Activated CD8-positive, alpha-beta memory T cell treated with anti-CD3 and anti-CD28 coated beads, Interleukin-2, amount 10 ng/mL, durations not matched to agents 7 days and 5 days (primary cell): ENCODE data around the gene TMC4. TPM values are rescaled to one million over a fixed set of nuclear protein-coding genes. Genes with fewer than 3 reads are reported as not detected.
"Not testable (repeated sequence)": the region's sequence is repeated elsewhere in the genome, so short reads cannot be mapped to it uniquely, and the experiment has no call there.

Experiments used
- ATAC-seq: fragments of 150-1000 bp; cut with Tn5 transposase; one replicate; pipeline ENCODE4 v1.10.0; 2021; ENCODE audit warnings: moderate library complexity
- CTCF ChIA-PET: fragments of 350-600 bp; sonication (Branson Sonifier 250); formaldehyde crosslinking; loops from one replicate; lab custom pipeline; 2021; ENCODE audit warnings: antibody characterized with exemption; lab: Charles Lee
- DNase-seq: peaks from one replicate; pipeline ENCODE4 v3.0.0-alpha.2; 2020
- H3K27ac Mint-ChIP-seq: one replicate; pipeline ENCODE4 v1.8.0; 2021; ENCODE audit warnings: mild to moderate bottlenecking, mixed read lengths
- H3K27me3 Mint-ChIP-seq: one replicate; pipeline ENCODE4 v1.8.0; 2021; ENCODE audit warnings: mixed read lengths
- H3K36me3 Mint-ChIP-seq: one replicate; pipeline ENCODE4 v1.8.0; 2021; ENCODE audit warnings: mild to moderate bottlenecking, mixed read lengths
- H3K4me1 Mint-ChIP-seq: one replicate; pipeline ENCODE4 v1.8.0; 2021; ENCODE audit warnings: mixed read lengths
- H3K4me3 Mint-ChIP-seq: one replicate; pipeline ENCODE4 v1.8.0; 2021; ENCODE audit warnings: mild to moderate bottlenecking, moderate library complexity, mixed read lengths
- H3K9me3 Mint-ChIP-seq: one replicate; pipeline ENCODE4 v1.8.0; 2022; ENCODE audit warnings: low read depth, mixed read lengths
- total RNA-seq, 2 experiments: library from RNA; stranded (reverse); gene quantifications; one replicate each; pipeline ENCODE4 v1.2.3, GENCODE V29; 2021

The TMC4 gene
- total RNA-seq, 2 experiments from 2014 or later, result 0.89 to 1.3 TPM

- Mint-ChIP-seq H3K9me3 (no peaks in the 10 kb centered on the region), H3K27ac (no peak overlapping the region), H3K27me3 (no peaks in the 10 kb centered on the region), H3K4me1 (peaks cover 20% of the 10 kb centered on the region), H3K4me3 (no peak overlapping the region), H3K36me3 (peaks cover 12% of the 10 kb centered on the region)
- CTCF ChIA-PET, result interaction anchor here (2.6 kb wide), 1 partner anchor 17 kb away, joined by 6 read pairs; no protein-coding TSS in a partner anchor
- ATAC-seq (no peak), DNase-seq (no peak)
Observed at GRCh38 chr19:54186351-54186750, 13.4 kb upstream of the TMC4 start.

DNA sequence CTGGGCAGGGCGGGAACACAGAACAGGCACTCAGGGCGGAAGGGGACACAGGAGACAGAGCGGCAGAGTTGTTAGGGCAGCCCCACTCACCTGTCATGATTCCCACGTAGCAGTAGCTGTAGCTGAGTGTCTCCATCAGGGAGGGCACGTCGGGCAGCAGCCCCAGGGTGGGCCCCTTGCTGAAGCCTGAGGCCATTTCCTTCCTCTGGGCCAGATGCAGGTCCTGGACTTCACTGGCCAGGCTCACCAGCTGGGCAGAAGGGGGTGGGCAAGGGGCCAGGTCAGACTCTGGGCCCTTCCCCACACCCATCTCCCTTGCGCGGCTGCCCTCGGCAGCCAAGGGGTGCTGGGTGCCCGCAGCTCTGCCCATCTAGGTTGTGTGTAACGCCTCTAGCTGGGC, 10.5 kb upstream of the TMC4 start:
- Mint-ChIP-seq H3K9me3 (no peaks in the 10 kb centered on the region), H3K4me1 (peaks cover 15% of the 10 kb centered on the region), H3K27ac (no peak overlapping the region), H3K4me3 (no peak overlapping the region), H3K36me3 (peaks cover 16% of the 10 kb centered on the region), H3K27me3 (no peaks in the 10 kb centered on the region)
- ATAC-seq (no peak), DNase-seq (no peak)
- CTCF ChIA-PET, result interaction anchor here (0.6 to 2.5 kb wide), 4 partner anchors 10 to 695 kb away, joined by 3 to 10 read pairs (median 4); partner anchors contain the start of gene TMC4

- CTCF ChIA-PET, result interaction anchor here (1.1 to 2.5 kb wide), 4 partner anchors 8 to 84 kb away, joined by 3 to 10 read pairs (median 4); partner anchors contain the start of genes MBOAT7 and TMC4
- not testable (repeated sequence) for H3K9me3 Mint-ChIP-seq, DNase-seq, H3K27me3 Mint-ChIP-seq, H3K4me1 Mint-ChIP-seq, H3K4me3 Mint-ChIP-seq, ATAC-seq, H3K27ac Mint-ChIP-seq
- peaks cover 15% of the 10 kb centered on the region for H3K36me3 Mint-ChIP-seq
Observed at GRCh38 chr19:54181894-54182293, 8.9 kb upstream of the TMC4 start.

DNA sequence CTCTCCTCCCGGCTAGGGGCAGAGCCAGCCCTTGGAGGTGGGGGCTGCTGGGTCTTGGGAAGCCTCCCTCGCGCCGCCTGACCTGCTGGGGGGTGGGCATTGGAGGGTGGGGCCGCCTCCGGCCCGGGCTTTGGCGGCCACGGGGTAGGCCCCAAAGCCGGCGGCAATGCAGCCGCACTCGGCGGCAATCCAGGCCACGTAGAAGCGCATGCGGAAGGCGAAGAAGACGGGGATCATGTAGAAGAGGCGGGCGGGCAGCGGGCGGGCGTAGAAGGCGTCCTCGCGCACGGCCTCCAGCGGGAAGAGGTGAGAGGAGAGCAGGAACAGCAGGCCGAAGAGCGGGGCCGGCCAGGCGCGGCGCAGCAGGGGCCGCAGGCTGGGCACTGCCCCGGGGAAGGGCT, 7.7 kb upstream of the TMC4 start:
- DNase-seq, result no peak
- Mint-ChIP-seq H3K4me1 (no peaks in the 10 kb centered on the region), H3K27ac (no peak overlapping the region), H3K9me3 (no peaks in the 10 kb centered on the region), H3K27me3 (no peaks in the 10 kb centered on the region), H3K4me3 (no peak overlapping the region), H3K36me3 (peaks cover 11% of the 10 kb centered on the region)
- CTCF ChIA-PET, result interaction anchor here (1.1 kb wide), 1 partner anchor 9 kb away, joined by 3 read pairs; the partner anchor contains the start of gene MBOAT7
- ATAC-seq, result no peak

- no peaks in the 10 kb centered on the region for H3K9me3 Mint-ChIP-seq
- no peak for DNase-seq
- CTCF ChIA-PET, result no interaction called here
Observed at GRCh38 chr19:54179921-54180461, 7.0 kb upstream of the TMC4 start.

DNA sequence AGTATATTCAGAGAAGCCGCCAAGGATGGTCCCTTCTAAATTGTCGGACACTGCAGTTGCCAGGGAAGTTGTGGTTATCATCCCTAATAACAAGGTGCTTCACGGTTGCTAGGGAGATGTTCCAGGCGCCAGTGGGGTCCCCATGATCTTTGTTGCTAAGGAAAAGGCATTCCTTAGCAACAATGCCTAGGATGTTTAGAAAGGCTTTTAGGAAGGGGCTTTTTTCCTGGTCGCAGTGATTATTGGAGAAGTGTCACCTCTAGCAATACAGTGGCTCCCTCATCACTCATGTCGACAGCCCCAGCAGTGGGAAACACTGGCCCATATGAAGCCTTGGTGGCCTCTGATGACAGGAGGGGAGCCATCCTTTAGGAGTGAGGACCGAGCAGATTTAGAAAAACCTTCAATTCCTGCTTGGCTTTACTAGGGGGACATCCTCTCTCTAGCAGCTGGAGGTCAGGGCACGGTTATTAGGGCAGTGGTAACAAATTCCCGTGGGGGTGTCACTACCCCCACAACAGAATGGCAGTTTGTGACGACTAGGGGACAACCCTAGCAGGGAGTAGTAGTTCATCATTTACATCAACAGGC, 6.4 kb upstream of the TMC4 start:
- ATAC-seq, result no peak
- H3K4me3 Mint-ChIP-seq, result no peak overlapping the region

More at GRCh38 chr19:54179921-54180461, 7.0 kb upstream of the TMC4 start:
- Mint-ChIP-seq H3K27ac (no peak overlapping the region), H3K36me3 (peaks cover 8% of the 10 kb centered on the region), H3K4me1 (no peaks in the 10 kb centered on the region), H3K27me3 (no peaks in the 10 kb centered on the region), H3K4me3 (no peak overlapping the region)
- no peak for ATAC-seq

GRCh38 chr19:54178581-54179261, 5.8 kb upstream of the TMC4 start:
- H3K4me3 Mint-ChIP-seq, result no peak overlapping the region
- peaks cover 8% of the 10 kb centered on the region for H3K36me3 Mint-ChIP-seq
- DNase-seq (peak; percentile 58), ATAC-seq (peak; percentile 92)
- H3K27me3 Mint-ChIP-seq, result no peaks in the 10 kb centered on the region
- no peaks in the 10 kb centered on the region for H3K4me1 Mint-ChIP-seq
- CTCF ChIA-PET, result interaction anchor here (1.0 kb wide), 1 partner anchor 87 kb away, joined by 3 read pairs; no protein-coding TSS in a partner anchor
- no peak overlapping the region for H3K27ac Mint-ChIP-seq
- no peaks in the 10 kb centered on the region for H3K9me3 Mint-ChIP-seq

More for the DNA sequence above, 6.4 kb upstream of the TMC4 start:
- no peaks in the 10 kb centered on the region for H3K4me1 Mint-ChIP-seq
- peaks cover 8% of the 10 kb centered on the region for H3K36me3 Mint-ChIP-seq
- no peak overlapping the region for H3K27ac Mint-ChIP-seq
- no peaks in the 10 kb centered on the region for H3K9me3 Mint-ChIP-seq
- no peaks in the 10 kb centered on the region for H3K27me3 Mint-ChIP-seq
- CTCF ChIA-PET, result interaction anchor here (1.0 kb wide), 1 partner anchor 87 kb away, joined by 3 read pairs; no protein-coding TSS in a partner anchor
- DNase-seq, result no peak

- CTCF ChIA-PET, result interaction anchor here (1.2 to 1.9 kb wide), 2 partner anchors 9 to 92 kb away, joined by 3 to 5 read pairs; no protein-coding TSS in a partner anchor
- H3K4me3 Mint-ChIP-seq, result no peak overlapping the region
- ATAC-seq, result no peak
Observed at GRCh38 chr19:54173951-54174834, 1.2 kb upstream of the TMC4 start.

GRCh38 chr19:54173359-54173699, 369 bp upstream of the TMC4 start:
- DNase-seq, result no peak
- CTCF ChIA-PET, result interaction anchor here (1.0 to 1.9 kb wide), 3 partner anchors 10 to 92 kb away, joined by 3 to 5 read pairs (median 5); partner anchors contain the start of gene MBOAT7
- Mint-ChIP-seq H3K36me3 (peaks cover 4% of the 10 kb centered on the region), H3K4me1 (no peaks in the 10 kb centered on the region), H3K27me3 (no peaks in the 10 kb centered on the region), H3K9me3 (no peaks in the 10 kb centered on the region), H3K4me3 (no peak overlapping the region), H3K27ac (no peak overlapping the region)
- ATAC-seq, result no peak

More at GRCh38 chr19:54173951-54174834, 1.2 kb upstream of the TMC4 start:
- no peaks in the 10 kb centered on the region for H3K27me3 Mint-ChIP-seq
- H3K9me3 Mint-ChIP-seq, result no peaks in the 10 kb centered on the region
- H3K27ac Mint-ChIP-seq, result no peak overlapping the region
- H3K36me3 Mint-ChIP-seq, result peaks cover 7% of the 10 kb centered on the region
- no peaks in the 10 kb centered on the region for H3K4me1 Mint-ChIP-seq
- DNase-seq, result no peak

DNA sequence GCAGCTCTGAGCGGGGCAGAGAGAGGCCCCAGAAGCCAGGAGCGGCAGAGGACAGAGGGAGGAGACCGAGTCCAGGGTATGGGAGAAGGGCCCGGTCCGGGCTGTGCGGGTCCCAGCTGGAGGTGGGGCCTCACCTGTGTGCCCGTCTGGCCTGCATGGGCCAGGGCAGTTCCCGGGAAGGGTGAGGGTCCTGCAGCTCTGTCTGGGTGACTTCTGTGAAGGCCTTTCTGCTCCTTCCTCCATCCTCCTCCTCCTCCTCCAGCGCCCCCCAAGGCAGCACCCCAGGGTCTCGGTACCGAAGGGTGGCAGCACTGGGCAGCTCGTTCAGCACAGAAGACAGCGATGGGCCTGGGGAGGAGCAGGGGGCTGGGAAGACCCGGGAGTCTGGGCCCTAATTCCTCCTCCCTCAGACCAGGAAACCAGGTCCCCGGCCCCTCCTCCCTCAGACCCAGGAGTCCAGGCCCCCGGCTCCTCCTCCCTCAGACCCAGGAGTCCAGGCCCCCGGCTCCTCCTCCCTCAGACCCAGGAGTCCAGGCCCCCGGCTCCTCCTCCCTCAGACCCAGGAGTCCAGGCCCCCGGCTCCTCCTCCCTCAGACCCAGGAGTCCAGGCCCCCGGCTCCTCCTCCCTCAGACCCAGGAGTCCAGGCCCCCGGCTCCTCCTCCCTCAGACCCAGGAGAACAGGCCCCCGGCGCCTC, 1.1 kb downstream of the TMC4 start:
- H3K4me1 Mint-ChIP-seq, H3K27me3 Mint-ChIP-seq, H3K27ac Mint-ChIP-seq, ATAC-seq, H3K4me3 Mint-ChIP-seq, H3K9me3 Mint-ChIP-seq, DNase-seq, H3K36me3 Mint-ChIP-seq: not testable (repeated sequence)
- CTCF ChIA-PET, result interaction anchor here (1.2 kb wide), 1 partner anchor 18 kb away, joined by 3 read pairs; the partner anchor contains the start of gene MBOAT7

GRCh38 chr19:54169149-54169740, 3.7 kb downstream of the TMC4 start:
- no peak overlapping the region for H3K4me3 Mint-ChIP-seq
- CTCF ChIA-PET, result interaction anchor here (0.6 to 3.0 kb wide), 10 partner anchors 11 to 97 kb away, joined by 3 to 11 read pairs (median 3); partner anchors contain the start of gene MBOAT7
- H3K4me1 Mint-ChIP-seq, result peaks cover 8% of the 10 kb centered on the region
- H3K27me3 Mint-ChIP-seq, result peaks cover 7% of the 10 kb centered on the region
- no peaks in the 10 kb centered on the region for H3K36me3 Mint-ChIP-seq
- no peak overlapping the region for H3K27ac Mint-ChIP-seq
- H3K9me3 Mint-ChIP-seq, result no peaks in the 10 kb centered on the region
- DNase-seq, result no peak
- ATAC-seq, result no peak
